GM18526 (cell line): ENCODE results near the gene TRIB2.

Source experiments
- POLR2A ChIP-seq: IDR thresholded peaks from 3 replicates; pipeline ENCODE4 v1.6.1; 2011; ENCODE audit not compliant: insufficient read length; ENCODE audit errors: extremely low read depth

TRIB2 gene

DNA sequence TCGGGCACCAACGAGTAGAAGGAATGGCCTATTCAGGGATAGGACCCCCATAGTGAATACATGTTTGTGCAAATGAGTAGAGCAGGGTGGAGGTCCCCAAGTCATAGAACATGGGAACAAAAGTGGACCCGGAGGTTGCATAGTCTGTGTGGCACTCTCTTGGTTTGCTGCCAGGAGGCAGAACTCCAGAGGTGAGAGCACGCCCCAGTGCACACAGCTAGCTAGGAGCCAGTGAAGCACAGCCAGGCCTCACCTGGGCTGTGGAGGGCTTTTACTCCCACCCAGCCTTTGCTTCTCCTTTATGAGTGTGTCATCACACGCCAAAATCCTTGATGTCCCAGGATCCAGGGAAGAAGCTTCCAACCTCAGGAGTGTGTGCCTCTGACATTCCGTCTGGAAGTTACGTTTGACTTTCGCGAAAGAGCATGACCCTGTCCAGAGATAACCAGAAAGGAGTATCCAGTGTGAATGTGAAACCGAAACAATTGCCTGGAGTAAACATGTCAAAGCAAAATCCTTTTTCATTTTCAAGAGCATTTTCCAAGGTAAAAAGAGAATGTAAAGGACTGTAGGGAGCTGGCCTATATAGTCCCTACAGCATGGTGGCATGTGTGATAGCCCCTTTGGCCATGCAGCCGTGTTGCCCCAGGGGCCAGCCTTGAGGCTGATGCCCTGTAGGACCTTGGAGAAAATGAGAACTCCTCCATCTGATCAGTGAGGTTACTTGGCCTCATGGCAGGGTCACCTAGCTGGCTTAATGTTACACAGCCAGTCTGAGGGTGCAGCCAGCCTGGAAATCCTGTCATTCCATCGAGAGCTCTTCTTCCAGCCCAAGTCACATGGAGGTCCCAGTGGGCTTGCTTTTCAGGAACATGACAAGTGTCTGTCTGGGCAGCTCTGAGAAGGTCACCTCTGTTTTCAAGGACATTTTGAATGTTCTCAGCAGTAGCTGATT is 8.8 kb downstream of the TRIB2 start:
- TF ChIP-seq POLR2A = no peak

DNA sequence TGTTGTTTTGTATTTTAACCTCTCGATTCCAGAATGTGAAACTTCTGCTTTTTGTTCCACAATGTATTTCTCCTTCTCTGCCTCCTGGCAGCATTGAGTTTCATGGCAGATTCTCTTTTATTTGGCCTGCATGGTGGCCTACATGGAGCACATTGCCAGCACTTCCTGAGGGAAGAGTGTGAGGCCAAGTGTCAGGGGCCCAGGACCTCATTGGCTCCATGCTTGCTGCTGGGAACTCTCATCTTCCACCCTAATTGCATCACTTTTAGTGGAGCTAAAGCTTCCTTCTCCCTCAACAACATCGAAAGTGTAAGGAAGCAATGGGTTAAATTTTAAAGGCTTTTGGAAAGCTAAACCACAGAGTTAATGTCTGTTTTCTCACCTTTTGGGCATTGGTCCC is 9.5 kb downstream of the TRIB2 start:
- no peak for TF ChIP-seq POLR2A

DNA sequence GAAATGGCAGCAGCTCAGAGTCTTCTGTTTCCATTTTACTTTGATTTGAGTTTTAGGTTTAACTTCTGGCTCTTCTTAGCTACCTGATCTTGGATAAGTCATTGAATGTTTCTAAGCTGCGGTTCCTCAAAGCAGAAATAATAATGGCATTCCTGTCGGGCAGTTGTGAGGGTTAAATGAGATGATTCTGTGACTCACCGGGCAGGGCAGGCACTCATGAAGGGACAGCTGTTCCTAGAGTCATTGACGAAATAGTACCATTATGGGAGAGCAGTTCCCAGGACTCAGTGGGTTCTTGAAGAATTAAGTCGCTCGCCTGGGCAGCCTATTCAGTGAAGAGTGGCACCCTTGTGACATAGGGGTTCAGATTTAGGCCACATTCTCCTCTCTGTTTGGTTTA is 10.3 kb downstream of the TRIB2 start:
- no peak for TF ChIP-seq POLR2A

DNA sequence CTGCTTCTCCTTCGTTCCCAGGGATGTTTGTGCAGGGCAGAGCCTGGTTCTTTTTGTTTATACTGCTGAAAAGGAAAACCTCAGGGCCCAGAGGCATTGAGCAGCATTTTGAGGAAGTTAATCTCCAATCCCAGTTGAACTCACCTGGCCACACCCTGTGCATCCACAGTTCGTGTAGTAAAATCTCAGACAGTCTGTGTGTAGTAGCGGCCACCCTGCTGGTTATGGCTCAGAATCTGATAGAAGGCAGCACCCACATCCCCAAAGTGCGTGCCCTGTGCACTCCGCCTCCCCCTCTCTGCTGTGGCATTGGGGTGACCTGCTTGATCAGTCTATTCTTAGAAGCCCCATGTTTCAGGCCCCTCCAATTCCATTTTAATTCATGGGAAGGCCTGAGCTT is 10.9 kb downstream of the TRIB2 start:
- TF ChIP-seq POLR2A = no peak

DNA sequence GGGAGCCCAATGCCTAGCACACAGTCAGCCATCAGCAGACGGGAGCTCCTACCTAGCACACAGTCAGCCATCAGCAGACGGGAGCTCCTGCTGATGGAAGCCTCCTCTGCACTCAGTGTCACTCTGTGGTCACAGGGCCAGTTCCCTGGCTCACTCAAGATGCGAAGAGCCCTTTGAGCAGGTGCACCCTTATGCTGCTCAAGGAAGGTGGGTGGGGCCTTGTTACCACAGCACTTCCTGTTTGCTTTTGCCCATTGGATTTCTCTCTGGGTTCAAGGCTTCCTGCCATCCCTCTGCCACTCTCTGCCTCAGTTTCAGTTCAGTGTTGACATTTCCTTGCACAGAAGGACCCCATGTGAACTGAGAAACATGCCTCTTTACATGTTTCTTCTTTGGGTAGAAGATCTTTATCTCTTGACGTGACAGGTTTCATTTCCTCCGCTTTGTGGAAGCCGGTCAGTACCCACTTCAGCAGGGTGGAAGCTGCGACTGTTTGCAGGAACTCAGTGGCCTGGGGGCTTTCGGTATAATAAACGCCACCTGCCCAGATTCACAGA is 11.6 kb downstream of the TRIB2 start:
- no peak for TF ChIP-seq POLR2A

DNA sequence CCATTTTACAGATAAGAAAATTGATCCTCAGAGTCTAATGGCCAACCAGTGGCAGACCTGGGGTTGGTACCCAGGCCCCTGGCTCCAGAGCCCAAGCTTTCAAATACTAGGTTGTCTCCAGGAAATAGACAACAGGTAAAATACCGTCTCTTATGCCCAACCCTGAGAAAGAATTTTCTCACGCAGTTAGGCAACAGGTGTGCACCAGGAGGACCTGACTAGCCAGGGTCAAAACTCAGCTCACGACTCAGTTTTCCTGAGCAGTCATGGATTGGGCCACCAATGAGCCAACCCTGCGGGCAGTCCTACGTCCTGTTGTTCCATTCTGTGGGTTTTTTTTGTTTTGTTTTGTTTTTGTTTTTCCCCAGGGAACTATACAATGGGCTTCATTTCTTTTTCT is 13.5 kb downstream of the TRIB2 start:
- no peak for TF ChIP-seq POLR2A

DNA sequence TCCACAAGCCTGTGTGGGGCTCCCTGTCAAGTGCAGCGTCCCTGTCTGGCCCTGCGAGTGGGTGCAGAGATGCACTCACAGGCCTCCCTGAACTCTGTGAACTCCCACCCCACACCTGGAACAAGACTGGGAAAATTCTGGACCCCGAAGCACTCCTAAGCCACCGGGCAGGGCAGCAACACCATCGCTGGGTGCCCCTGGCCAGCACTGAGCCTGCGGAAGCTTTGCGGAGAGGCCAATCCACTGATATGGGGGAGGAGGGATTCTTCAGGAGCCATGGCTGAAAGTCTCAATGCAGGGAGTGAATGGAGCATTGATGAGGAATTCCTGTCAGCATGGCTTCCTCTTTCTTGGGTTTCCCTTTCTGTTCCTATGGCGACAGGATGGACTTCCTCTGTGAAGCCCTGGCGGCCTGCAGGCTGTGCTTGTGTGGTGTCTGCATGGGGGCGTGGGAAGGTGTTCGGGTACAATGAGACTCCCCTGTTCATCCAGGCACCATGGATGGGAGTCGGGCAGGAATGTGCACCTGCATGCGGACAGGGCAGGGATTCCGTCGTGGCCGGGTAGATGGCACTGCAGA is 15.1 kb downstream of the TRIB2 start:
- no peak for TF ChIP-seq POLR2A

DNA sequence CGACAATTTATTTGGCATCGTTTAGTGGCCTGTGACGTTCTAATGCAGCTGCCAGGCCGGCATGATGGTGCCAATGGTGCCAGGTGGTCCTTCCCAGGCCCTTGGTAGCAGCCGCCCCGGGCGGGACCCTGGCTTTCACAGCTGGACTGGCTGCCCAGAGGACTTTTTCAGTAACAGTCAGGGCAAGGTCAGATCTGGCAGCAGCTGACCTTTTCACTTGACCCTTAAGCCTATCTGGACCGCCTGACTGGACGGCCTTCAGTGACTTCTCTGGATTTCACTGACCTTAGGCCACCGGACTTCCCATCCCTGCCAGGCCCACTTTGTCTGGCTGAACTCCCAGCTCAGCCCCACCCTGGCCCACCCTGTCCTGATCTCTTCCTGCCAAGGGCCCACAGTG is 15.9 kb downstream of the TRIB2 start:
- no peak for TF ChIP-seq POLR2A

DNA sequence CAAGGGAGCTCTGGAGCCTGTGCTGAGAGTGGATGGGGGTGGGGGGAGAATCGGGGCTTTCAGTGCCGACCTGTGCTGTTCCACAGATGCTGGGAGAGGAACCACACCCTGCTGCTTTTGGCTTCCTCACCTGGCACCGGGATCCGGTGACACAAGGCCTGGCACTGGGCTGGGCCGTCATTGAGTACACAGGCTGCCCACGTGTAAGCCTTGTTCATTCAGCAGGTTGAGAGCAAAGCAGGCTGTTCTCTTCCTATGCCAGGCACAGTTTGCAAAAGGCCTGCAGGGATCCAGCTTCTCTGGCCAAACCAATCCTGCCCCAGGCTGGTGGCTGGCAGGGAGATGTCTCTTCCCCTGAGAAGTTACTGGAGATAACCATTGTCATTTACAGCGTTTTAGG is 17.1 kb downstream of the TRIB2 start:
- TF ChIP-seq POLR2A = no peak

DNA sequence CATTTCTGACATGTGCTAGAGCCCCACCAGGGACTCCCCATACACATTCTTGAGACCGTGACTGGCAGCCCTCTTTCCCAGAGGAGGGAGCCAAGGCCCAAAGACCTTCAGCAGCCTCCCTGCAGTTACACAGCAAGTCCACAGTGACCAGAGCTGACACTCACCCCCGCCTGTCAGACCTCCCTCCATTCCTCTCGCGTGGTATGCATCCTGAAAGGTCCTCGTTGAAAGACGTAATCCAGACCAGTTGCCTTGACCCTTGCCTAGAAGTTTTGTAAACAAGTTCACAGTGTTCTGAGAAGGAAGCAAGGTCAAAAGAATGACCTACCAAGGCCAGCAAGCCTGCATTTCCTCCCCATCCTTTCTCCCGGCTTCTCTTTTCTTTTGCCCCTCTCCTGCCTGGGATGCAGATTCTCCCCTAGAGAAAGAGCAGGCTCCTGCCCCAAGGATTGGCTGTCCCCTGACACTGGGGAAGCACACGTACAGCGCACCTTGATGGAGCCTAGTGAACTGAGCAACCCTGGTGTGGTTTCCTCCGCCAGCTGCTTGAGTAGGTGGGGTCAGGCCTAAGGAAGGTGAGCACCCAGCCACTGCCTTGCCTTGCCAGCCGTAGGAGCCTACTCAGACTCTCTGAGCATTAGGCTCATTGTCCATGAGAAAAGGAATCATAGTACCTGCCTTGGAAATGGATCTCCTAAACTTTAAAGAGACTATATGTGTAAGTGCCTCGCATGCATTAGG is 18.3 kb downstream of the TRIB2 start:
- TF ChIP-seq POLR2A = no peak

DNA sequence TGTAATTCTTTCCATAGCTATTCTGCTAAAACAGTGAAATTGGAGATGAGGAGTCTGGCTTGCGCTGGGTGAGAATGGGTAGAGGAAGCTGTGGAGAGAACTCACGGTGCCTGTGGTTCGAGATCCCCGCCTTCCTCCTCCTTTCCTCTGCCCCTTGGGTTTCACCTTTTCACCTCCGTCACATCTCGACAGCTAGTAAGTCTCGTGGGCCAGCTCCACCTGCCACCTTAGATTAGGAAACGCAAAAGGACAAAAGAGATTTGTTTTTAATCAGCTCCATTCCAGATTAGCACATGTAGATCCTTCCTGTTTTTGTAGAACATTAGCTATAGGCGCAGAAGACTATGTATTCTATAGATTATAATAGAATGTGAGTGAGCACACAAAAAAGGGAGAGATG is 20.6 kb downstream of the TRIB2 start:
- no peak for TF ChIP-seq POLR2A

DNA sequence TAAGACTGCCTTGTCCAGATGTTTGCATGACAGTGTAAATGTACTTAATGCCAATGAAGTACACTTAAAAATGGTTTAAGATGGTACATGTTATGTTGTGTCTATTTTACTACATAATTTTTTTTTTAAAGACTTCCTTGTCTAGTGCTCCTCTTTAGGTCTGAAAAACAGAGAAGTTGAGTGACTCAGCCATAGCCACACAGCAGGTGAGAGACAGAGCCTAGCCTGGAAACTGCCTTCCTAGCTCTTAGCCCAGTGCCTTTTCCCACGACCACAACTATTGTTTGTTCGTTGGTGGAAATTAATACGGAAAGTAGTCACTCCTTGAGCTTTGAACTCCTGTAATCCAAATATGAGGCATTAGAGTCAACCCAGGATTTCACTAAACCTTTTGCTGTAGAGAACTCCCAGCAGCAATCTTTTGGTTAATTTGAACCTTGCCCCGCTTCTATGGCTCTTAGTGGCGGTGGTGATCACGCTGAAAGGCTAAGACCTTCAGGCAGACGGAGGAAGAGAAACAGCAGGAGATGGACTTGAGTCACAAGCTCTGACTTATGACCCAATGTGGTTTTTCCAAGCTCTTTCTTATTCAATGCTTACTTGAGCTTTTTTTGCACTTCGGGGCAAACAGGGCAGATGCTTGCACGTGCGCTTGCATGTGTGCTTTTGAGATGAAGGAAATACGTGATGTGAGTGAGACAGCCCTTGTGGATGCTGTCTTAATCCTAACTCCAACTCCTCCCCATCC is 21.2 kb downstream of the TRIB2 start:
- no peak for TF ChIP-seq POLR2A

DNA sequence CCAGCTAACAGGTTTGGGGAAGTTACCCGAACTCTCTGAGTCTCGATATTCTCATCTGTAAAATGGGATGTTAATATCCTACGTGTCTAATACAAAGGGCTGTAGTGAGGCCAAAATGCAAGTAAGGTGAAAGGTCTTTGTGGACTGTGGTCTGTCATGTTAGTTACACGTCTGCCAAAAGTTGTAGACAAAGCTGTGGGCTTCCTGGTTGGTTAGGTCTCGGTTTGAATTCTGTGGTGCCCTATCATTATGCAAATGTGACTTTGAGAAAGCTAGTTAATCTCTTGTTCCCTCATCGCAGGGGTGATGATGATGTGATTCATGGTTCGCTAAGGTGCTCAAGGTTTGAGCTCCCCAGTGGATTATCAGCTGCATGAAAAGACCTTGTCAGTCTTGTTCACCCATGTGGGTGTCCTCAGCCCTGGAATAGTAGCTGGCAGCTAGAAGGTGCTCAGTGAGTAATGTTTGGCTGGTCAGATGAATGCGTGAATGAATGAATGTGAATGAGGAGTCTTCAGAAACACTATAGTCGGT is 23.1 kb downstream of the TRIB2 start:
- no peak for TF ChIP-seq POLR2A

DNA sequence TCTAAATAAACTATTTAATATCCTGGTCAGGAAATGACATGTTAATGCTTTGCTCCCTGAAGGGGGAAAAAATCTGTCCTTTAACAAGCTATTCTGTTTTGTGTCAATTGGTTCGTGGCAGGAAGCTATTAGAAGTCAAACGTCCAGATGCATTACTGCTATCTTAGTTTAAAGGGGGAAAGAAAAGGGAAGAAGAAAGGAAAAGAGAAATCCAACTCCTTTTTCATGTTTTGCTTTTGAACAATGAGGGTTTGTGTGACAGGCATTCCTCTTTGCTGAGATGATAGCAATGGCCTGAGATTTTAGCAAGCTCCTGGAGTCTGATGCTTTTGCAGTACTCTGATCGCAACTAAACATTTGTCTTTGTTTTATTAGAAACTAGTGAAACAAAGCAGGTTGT is 24.6 kb downstream of the TRIB2 start:
- no peak for TF ChIP-seq POLR2A

DNA sequence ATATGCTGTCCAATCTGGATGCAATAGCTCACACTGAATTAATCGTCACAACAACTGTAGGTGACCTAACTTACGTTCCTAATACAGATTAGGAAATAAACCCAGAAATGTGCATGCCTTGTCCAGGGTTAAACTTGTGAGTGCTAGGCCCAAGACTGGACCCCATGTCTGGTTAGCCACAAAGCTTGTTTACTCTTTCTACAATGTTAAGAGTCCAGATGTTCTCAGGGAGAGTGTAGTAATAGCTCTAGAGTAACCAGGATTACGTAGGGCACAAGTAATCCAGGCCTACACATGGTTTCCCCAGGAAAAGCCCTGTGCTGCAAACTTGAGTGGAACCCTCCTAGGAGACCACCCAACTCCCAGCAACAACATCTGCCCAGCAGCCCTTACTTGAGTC is 26.2 kb downstream of the TRIB2 start:
- no peak for TF ChIP-seq POLR2A
